CD14-positive monocyte (primary cell): ENCODE measurements around the gene CCDC110. TPM values are rescaled to one million over a fixed set of nuclear protein-coding genes. Genes with fewer than 3 reads are reported as not detected.

Source experiments
- DNase-seq, 3 donors: peaks; one replicate each; pipeline ENCODE4 v3.0.0-alpha.2; 2011 to 2022
- H2AFZ ChIP-seq: 2 replicates; pipeline ENCODE4 v1.6.0; 2012; ENCODE audit warnings: mild to moderate bottlenecking, low read depth, low read length, inconsistent platforms; ENCODE audit not compliant: insufficient read depth, poor library complexity, severe bottlenecking
- H3K27ac ChIP-seq, 2 donors: 1 replicate in 1 of 2; 2 replicates in 1 of 2; pipeline ENCODE4 v1.5.1; 2012 to 2013; ENCODE audit warnings: low read length in 2 of 2, control low read depth in 1 of 2, inconsistent platforms in 1 of 2, low read depth in 1 of 2, mild to moderate bottlenecking in 1 of 2
- H3K27me3 ChIP-seq, 2 donors: one replicate each; pipeline versions ENCODE4 v1.6.0 to v1.6.1; 2011 to 2013; ENCODE audit warnings: low read length in 2 of 2; ENCODE audit not compliant: control insufficient read depth in 2 of 2, insufficient read depth in 2 of 2
- H3K36me3 ChIP-seq, 2 donors: replicated peaks in 1 of 2; 1 replicate in 1 of 2; 2 replicates in 1 of 2; pipeline versions ENCODE4 v1.5.1 to v1.6.1; 2012 to 2013; ENCODE audit warnings: low read length in 2 of 2, control low read depth in 1 of 2, inconsistent platforms in 1 of 2, mild to moderate bottlenecking in 1 of 2; ENCODE audit not compliant: insufficient read depth in 2 of 2, control insufficient read depth in 1 of 2
- H3K4me1 ChIP-seq, 2 donors: 1 replicate in 1 of 2; 2 replicates in 1 of 2; pipeline versions ENCODE4 v1.5.1 to v1.6.1; 2012 to 2013; ENCODE audit warnings: low read length in 2 of 2, control low read depth in 1 of 2, inconsistent platforms in 1 of 2, mild to moderate bottlenecking in 1 of 2, moderate library complexity in 1 of 2; ENCODE audit not compliant: insufficient read depth in 2 of 2, control insufficient read depth in 1 of 2
- H3K4me2 ChIP-seq: replicated peaks from 2 replicates; pipeline ENCODE3; 2012; ENCODE audit warnings: low read length, moderate library complexity, mild to moderate bottlenecking; ENCODE audit not compliant: poor library complexity, severe bottlenecking; ENCODE audit errors: extremely low read depth
- H3K4me3 ChIP-seq, 3 experiments: fragments of 200-600 bp in 1 of 3; sonication (generic) in 1 of 3; replicated peaks in 1 of 3; 1 replicate in 2 of 3; 2 replicates in 1 of 3; pipeline ENCODE4 v1.5.1; 2011 to 2013; ENCODE audit warnings: low read length in 3 of 3, mild to moderate bottlenecking in 3 of 3, control low read depth in 2 of 3, low read depth in 2 of 3, inconsistent platforms in 1 of 3, moderate library complexity in 1 of 3
- H3K79me2 ChIP-seq: 2 replicates; pipeline ENCODE4 v1.6.0; 2012; ENCODE audit warnings: mild to moderate bottlenecking, control low read depth, inconsistent platforms, low read length, moderate library complexity; ENCODE audit not compliant: insufficient read depth
- H3K9ac ChIP-seq: 2 replicates; pipeline ENCODE4 v1.6.0; 2017; ENCODE audit warnings: low read length, mild to moderate bottlenecking; ENCODE audit not compliant: insufficient read depth, poor library complexity, severe bottlenecking
- H3K9me3 ChIP-seq, 2 donors: replicated peaks in 1 of 2; 1 replicate in 1 of 2; 2 replicates in 1 of 2; pipeline versions ENCODE4 v1.5.1 to v1.6.1; 2012 to 2013; ENCODE audit warnings: low read length in 2 of 2, control low read depth in 1 of 2; ENCODE audit not compliant: control insufficient read depth in 1 of 2, insufficient read depth in 1 of 2
- H4K20me1 ChIP-seq: 2 replicates; pipeline ENCODE4 v1.6.0; 2012; ENCODE audit warnings: mild to moderate bottlenecking, low read length, control low read depth, moderate library complexity; ENCODE audit not compliant: insufficient read depth
- H3K27ac Mint-ChIP-seq, 7 donors: one replicate each; pipeline ENCODE4 v1.8.0; 2020; ENCODE audit warnings: mild to moderate bottlenecking in 7 of 7, mixed read lengths in 7 of 7, moderate library complexity in 6 of 7, inconsistent platforms in 2 of 7
- H3K27me3 Mint-ChIP-seq, 3 donors: one replicate each; pipeline ENCODE4 v1.8.0; 2021 to 2022; ENCODE audit warnings: low read depth in 3 of 3, mild to moderate bottlenecking in 3 of 3, mixed read lengths in 3 of 3, moderate library complexity in 3 of 3, inconsistent platforms in 1 of 3
- H3K36me3 Mint-ChIP-seq, 2 donors: one replicate each; pipeline ENCODE4 v1.8.0; 2020; ENCODE audit warnings: mixed read lengths in 2 of 2, inconsistent platforms in 1 of 2, mild to moderate bottlenecking in 1 of 2
- H3K4me1 Mint-ChIP-seq: one replicate; pipeline ENCODE4 v1.8.0; 2020; ENCODE audit warnings: mild to moderate bottlenecking, mixed read lengths
- H3K4me3 Mint-ChIP-seq, 2 donors: one replicate each; pipeline ENCODE4 v1.8.0; 2020; ENCODE audit warnings: mild to moderate bottlenecking in 2 of 2, mixed read lengths in 2 of 2, moderate library complexity in 1 of 2
- H3K9me3 Mint-ChIP-seq, 7 donors: one replicate each; pipeline ENCODE4 v1.8.0; 2020 to 2022; ENCODE audit warnings: mixed read lengths in 7 of 7, mild to moderate bottlenecking in 6 of 7, moderate library complexity in 6 of 7, inconsistent platforms in 2 of 7
- WGBS: methylation state at CpG from one replicate; pipeline ENCODE4 v1.1.5; 2013; ENCODE audit warnings: missing lambda C conversion rate; ENCODE audit not compliant: insufficient coverage; 5-methylcytosine and 5-hydroxymethylcytosine counted together
- intact Hi-C, 2 donors: fragments of 100-400 bp; cut with micrococcal nuclease; formaldehyde crosslinking; loops; one replicate each; pipeline versions ENCODE4 v1.15.0 to v1.15.1; 2023
- polyA plus RNA-seq, 3 donors: library from polyadenylated mRNA; depleted of rRNA in 1 of 3; unstranded in 2 of 3; stranded (reverse) in 1 of 3; fragments of 300-500 nt in 2 of 3; fragments of >200 nt in 1 of 3; fragmentation: Illumina TruSeq in 2 of 3; gene quantifications; 1 replicate in 2 of 3; 2 replicates in 1 of 3; pipeline ENCODE4 v1.2.3, GENCODE V29; 2012 to 2021
- TF ChIP-seq, protein P1 (sequence below): fragments of 200-600 bp; IDR thresholded peaks from one replicate; pipeline ENCODE4 v1.8.0; 2022; ENCODE audit warnings: antibody characterized with exemption, mild to moderate bottlenecking

CCDC110 gene
- polyA plus RNA-seq, 3 donors = not detected

GRCh38 chr4:185461565-185461964 is 10.0 kb downstream of the CCDC110 start:
- Histone ChIP-seq H2AFZ (no peak overlapping the region), H3K27ac (no peak overlapping the region), H3K4me1 (no peaks in the 10 kb centered on the region), H3K4me2 (no peak overlapping the region), H3K27me3 (peaks cover 20 to 35% of the 10 kb centered on the region in 2 donors), H3K9me3 (no peaks in the 10 kb centered on the region), H4K20me1 (no peaks in the 10 kb centered on the region), H3K9ac (no peak overlapping the region), H3K4me3 (no peak overlapping the region), H3K79me2 (no peaks in the 10 kb centered on the region), H3K36me3 (no peaks in the 10 kb centered on the region)
- no peak for DNase-seq
- WGBS = 92% methylated on average over 5 of the region's 8 CpGs
- Mint-ChIP-seq H3K27me3 (peaks cover 22 to 40% (median 24%) of the 10 kb centered on the region in 3 donors), H3K36me3 (no peaks in the 10 kb centered on the region), H3K9me3 (no peaks in the 10 kb centered on the region), H3K4me3 (no peak overlapping the region), H3K4me1 (no peaks in the 10 kb centered on the region), H3K27ac (no peak overlapping the region)
- TF ChIP-seq, protein P1, sequence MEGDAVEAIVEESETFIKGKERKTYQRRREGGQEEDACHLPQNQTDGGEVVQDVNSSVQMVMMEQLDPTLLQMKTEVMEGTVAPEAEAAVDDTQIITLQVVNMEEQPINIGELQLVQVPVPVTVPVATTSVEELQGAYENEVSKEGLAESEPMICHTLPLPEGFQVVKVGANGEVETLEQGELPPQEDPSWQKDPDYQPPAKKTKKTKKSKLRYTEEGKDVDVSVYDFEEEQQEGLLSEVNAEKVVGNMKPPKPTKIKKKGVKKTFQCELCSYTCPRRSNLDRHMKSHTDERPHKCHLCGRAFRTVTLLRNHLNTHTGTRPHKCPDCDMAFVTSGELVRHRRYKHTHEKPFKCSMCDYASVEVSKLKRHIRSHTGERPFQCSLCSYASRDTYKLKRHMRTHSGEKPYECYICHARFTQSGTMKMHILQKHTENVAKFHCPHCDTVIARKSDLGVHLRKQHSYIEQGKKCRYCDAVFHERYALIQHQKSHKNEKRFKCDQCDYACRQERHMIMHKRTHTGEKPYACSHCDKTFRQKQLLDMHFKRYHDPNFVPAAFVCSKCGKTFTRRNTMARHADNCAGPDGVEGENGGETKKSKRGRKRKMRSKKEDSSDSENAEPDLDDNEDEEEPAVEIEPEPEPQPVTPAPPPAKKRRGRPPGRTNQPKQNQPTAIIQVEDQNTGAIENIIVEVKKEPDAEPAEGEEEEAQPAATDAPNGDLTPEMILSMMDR = no peak
- intact Hi-C loops = no loop called here

DNA sequence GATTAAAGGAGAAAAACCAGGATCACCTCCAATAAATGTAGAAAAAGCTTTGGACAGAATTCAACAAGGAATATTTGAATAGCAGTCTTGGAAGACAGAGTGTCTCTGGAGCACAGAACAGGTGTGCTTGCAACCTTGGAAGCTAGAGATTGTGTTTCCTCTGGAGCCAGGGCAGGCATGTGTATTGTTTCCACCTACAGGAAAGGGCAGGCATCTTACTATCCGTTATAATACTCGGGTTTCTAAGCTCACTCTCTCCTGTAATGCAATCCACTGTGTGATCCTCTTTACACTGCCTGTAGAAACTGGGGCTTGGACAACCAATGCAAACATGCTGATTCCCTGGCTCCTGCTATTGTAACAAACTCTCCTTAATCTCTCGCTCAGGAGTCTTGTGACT is 14.4 kb downstream of the CCDC110 start:
- TF ChIP-seq, protein P1 = no peak
- intact Hi-C loops = no loop called here
- Mint-ChIP-seq H3K27ac (no peak overlapping the region), H3K4me1 (no peaks in the 10 kb centered on the region), H3K36me3 (no peaks in the 10 kb centered on the region), H3K9me3 (no peaks in the 10 kb centered on the region), H3K4me3 (no peak overlapping the region), H3K27me3 (peaks cover 11 to 38% (median 19%) of the 10 kb centered on the region in 3 donors)
- Histone ChIP-seq H3K27me3 (peaks cover 13 to 25% of the 10 kb centered on the region in 2 donors), H3K4me3 (no peak overlapping the region), H3K9ac (no peak overlapping the region), H3K36me3 (no peaks in the 10 kb centered on the region), H2AFZ (no peak overlapping the region), H3K9me3 (no peaks in the 10 kb centered on the region), H3K27ac (no peak overlapping the region), H3K4me2 (no peak overlapping the region), H3K4me1 (no peaks in the 10 kb centered on the region), H4K20me1 (no peaks in the 10 kb centered on the region), H3K79me2 (no peaks in the 10 kb centered on the region)
- 68% methylated on average over 2 of the region's 3 CpGs for WGBS
- no peak for DNase-seq
